DMS 273 (cell line): ENCODE results near the gene OR2AJ1.

ENCODE experiments used
- DNase-seq: peaks from one replicate; lab custom pipeline; 2025; ENCODE audit not compliant: unreplicated experiment; lab: John Stamatoyannopoulos, UW

Gene OR2AJ1, protein sequence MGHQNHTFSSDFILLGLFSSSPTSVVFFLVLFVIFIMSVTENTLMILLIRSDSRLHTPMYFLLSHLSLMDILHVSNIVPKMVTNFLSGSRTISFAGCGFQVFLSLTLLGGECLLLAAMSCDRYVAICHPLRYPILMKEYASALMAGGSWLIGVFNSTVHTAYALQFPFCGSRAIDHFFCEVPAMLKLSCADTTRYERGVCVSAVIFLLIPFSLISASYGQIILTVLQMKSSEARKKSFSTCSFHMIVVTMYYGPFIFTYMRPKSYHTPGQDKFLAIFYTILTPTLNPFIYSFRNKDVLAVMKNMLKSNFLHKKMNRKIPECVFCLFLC

DNA sequence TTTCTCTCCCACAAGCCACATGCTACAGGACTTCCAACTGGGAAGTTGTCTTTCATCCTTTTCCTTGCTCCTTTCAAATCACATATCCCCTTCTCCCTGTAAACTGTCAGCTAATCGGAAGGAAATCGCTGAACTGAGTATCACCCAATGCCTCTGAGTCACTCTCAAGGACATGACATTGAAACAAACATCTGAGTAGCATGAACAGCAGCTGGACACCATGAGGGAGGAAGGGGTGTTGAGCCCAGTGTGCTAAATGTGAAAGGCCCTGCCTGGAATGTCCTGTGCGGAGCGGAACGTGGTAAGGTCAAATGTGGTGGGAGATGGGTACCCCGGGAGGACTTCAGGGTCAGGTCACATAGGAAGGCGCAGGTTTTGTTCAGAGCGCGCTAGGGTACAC lies at the start of gene OR2AJ1:
Gene OR2AJ1 (plus strand): TSS at position 22 of the 400 bp plus-strand sequence. CDS start 8,880 bp downstream, outside the sequence.
- DNase-seq = no peak

DNA sequence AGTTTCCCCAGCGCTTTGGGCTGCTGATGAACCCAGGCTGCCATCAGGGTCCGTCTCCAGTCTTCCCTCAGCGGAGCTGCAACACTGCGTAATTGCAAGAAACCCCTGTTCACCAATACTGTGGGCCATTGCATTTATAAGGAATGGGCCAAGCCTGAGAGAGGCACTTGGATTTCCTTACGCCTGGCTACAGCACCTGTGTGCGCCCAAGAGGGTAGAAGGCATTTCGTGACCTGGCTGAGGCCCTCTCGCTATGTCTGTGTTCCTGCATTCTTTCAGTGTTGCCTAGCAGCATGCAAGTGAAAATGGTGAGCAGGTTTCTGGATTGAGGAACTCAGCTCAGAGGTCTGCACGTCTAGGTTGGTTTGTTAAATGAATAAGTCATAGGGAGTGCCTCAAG lies 41.3 kb upstream of the OR2AJ1 start:
- DNase-seq = no peak

DNA sequence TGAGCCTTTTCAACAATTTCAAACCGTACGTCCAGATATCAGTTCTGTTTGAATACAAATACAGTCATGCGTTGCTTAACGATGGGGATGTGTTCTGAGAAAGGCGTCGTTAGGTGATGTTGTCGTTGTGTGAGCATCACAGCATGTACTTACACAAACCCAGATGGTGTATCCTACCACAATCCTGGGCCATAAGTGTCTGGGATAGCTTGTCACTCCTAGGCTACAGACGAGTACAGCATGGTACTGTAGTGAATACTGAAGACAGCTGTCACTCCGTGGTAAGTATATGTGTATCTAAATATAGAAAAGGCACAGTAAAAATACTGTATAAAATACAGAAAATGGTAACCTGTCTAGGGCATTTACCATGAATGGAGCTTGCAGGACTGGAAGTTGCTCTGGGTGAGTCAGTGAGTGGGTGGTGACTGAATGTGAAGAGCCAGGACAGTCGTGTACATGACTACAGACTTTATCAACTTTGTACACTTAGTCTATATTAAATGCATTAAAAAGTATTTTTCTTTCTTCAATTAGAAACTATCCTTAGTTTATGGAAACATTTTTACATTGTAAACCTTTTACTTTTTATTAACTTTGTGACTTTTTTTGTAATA lies 39.8 kb upstream of the OR2AJ1 start:
- DNase-seq = no peak

DNA sequence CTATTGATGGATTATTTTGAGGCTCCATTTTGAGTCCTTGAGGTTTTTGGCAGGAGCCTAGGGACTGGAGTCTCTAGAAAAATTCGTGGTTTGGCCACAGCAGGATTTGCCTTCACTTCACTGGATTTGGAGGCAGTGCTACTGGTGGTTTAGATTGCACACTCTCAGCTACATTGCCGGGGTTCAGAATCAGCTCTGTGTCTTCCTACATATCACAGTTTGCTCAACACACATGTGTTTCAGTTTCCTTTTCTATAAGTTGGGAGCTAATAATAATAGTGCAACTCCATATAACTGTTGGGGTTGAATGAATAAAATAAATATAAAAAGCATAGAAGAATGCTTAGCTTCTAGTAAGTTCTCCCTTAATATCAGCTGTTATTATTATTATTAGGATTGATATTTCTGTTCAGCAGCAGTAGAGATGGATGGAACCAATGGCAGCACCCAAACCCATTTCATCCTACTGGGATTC lies 29.5 kb upstream of the OR2AJ1 start, which contains the start of gene OR2W3:
Gene OR2W3 (plus strand): TSS at position 425 of the 475 bp plus-strand sequence. CDS start 0 bp downstream, at position 425.
- DNase-seq = no peak

DNA sequence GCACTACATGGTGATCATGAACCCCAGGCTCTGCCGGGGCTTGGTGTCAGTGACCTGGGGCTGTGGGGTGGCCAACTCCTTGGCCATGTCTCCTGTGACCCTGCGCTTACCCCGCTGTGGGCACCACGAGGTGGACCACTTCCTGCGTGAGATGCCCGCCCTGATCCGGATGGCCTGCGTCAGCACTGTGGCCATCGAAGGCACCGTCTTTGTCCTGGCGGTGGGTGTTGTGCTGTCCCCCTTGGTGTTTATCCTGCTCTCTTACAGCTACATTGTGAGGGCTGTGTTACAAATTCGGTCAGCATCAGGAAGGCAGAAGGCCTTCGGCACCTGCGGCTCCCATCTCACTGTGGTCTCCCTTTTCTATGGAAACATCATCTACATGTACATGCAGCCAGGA lies 28.7 kb upstream of the OR2AJ1 start:
- no peak for DNase-seq

DNA sequence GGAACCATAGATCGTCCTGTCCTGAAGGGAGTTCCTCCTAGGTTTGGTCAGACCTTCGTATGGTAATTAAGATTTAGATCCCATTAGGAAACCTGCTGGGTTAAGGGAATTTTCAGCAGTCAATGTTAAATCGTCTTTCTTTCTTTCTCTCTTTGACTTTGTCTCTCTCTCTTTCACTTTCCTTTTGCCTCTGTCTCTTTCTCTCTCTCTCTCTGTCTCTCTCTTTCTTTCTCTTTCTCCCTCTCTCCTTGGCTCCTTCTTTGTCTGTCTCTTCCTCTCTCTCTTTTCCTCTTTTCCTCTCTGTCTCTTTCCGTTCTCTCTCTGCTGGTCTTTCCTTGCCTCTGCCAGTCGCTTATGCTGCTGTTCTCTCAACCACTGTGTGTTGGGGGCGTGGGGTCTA lies 20.6 kb upstream of the OR2AJ1 start:
- no peak for DNase-seq

DNA sequence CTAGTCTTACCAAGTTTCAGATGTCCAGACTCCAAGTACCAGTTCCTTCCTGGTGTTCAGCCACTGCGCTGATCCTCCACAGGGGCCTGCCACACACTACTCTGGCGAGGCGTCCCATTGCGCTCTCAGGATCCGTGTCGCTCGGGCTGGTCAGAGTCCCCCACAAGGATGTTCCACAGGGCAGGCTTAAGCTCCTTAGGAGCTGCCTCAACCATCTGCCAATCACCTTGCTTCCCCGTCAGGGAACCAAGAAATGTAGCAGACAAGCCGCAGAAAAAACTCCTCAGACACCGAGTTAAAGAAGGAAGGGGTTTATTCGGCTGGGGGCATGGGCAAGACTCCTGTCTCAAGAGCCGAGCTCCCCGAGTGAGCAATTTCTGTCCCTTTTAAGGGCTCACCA lies 19.5 kb upstream of the OR2AJ1 start:
- no peak for DNase-seq

DNA sequence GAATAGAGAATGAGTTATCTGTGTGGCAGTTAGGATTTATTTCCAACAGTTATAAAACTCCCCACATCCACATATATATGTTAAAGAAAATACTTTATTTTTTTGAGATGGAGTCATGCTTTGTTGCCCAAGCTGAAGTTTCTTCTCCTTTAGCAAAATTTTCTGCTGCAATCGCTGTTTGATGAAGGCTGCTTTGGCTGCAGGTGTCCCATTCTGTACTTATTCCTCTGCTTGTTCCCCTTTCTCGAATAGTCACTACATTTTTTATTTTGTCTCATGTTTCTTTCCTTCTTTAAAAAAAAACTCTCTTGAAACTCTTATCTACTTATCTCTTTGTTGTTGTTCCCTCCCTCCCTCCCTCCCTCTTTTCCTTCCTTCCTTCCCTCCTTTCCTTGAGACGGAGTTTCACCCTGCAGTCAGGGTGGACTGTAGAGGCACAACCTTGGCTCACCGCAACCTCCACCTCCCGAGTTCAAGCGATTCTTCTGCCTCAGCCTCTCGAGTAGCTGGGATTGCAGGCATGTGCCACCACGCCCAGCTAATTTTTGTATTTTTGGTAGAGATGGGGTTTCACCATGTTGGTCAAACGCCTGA lies 18.7 kb upstream of the OR2AJ1 start:
- no peak for DNase-seq

DNA sequence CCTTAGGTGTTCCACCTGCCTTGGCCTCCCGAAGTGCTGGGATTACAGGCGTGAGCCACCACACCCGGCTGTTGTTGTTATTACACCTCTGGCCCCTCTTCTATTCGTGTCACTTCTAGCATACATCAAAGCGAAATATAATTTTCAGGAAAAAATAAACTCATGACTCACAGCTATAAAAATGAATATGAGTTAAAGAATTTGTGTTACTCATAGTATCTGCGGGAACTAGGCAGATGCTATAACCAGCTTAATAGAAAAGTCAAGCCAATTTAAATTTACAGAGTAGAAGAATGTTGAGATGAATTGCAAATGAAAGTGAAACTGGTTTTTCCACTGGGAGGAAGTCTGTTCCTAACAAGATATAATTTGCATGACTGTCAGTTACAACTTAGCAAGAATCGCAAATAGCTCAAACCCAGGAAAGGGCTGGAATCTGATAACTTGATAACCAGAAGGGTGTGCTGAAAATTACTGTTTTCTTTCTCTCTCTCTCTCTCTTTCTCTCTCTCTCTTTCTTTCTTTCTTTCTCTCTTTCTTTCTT lies 18.1 kb upstream of the OR2AJ1 start:
- DNase-seq = no peak

DNA sequence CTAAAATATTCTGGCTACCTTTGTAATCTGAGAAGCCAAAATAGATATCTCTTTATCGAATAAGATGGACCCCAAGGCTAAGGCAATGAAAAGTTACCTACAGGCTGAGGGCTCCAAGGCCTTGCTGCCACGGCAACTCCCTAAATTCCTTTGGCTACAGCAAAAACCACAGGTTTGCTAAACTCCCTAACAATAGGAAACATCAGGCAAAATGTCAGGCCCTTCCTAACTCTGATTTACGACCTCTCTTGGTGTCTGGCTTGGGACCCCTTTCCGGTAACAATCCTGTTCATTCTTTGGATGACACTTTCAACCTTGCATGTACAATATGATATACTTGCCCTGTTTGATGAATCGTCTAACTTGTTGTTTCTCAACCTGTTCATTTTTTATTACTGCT lies 15.9 kb upstream of the OR2AJ1 start:
- DNase-seq = no peak

DNA sequence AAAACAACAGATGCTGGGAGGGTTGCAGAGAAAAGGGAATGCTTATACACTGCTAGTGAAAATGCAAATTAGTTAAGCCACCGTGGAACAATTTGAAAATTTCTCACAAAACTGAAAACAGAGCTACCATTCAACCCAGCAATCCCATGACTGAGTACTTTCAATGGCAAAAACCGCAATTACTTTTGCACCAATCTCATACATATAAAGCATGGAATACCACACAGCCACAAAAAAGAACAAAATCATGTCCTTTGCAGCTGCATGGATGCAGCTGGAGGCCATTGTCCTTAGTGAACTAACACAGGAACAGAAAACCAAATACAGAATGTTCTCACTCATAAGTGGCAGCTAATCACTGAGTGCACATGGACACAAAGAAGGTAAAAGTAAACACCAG lies 10.9 kb upstream of the OR2AJ1 start:
- no peak for DNase-seq

DNA sequence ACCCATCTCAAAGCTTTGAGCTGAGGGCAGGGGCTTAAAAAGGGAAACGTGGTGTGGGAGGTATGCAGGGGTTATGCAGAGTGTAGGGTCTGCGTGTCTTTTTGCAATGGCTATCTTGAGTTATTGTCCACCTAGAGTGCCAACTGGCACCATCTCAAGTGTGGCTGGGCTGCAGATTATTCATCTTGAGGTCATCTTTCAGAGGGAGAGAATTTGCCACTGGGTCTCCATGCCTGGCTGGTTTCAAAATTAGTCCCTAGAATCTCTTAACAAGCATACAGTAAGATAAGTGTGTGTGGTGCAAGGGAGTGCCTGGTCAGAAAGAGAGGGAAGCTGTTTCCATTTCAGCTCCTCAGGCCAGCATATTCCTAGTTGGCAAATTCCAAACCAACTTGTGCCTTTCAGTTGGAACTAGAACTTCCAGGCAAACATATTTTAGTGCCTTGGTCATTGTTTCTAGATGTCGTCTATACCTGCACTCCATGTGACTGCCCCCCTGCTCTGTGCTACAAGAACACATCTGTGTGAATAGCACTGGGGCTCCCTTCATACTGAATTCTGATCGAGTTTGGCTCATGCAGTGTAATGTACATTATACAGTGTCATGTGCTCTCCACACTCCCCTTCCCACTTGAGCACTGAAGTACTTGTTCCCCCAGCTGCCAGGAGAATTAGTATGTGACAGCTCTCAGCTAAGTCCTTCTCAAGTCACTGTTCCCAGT lies 9.6 kb upstream of the OR2AJ1 start:
- DNase-seq = no peak

DNA sequence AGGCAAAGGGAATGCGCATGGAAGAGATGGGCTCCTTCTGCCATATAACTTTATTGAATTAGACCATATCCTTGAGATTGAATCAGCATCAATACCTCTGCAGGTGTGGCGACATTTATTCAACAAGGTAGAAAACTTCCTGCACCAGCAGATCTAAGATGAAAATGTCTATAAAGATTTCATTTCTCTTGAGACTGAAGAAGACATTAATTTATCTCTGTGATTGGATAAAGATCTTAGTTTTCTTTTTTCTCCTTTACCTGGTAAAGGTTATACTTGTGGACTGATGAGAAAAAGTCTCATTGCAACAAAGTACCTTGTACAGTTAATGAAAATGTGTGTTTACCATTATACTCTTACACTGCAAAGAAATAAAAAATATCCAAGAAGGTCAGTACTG lies 4.7 kb upstream of the OR2AJ1 start, which contains the start of gene OR2T8:
Gene OR2T8 (plus strand): TSS at position 301 of the 400 bp plus-strand sequence. CDS start 766 bp downstream, outside the sequence.
- DNase-seq = no peak

DNA sequence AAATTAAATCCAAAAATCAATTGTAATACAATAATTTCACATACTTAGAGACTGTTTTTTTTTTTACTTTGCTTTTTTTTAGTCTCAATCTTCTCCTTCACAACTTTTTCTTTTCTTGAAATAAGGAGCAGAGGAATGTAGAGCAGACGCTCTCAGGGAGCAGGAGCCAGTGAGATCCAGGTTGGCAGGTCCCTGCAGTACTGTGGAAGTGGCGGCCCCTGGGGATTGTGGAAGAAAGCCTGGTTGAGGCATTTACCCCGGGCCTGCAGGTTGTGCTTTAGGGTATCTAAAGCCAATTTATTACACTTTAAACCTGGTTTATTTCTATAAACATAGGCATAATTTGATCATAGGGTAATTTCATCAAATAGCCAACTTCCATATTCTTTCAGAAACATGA lies 748 bp upstream of the OR2AJ1 start:
- DNase-seq = no peak

DNA sequence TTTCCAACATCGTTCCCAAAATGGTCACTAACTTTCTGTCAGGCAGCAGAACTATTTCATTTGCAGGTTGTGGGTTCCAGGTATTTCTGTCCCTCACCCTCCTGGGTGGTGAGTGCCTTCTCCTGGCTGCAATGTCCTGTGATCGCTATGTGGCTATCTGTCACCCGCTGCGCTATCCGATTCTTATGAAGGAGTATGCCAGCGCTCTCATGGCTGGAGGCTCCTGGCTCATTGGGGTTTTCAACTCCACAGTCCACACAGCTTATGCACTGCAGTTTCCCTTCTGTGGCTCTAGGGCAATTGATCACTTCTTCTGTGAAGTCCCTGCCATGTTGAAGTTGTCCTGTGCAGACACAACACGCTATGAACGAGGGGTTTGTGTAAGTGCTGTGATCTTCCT lies 9.3 kb downstream of the OR2AJ1 start:
- no peak for DNase-seq

DNA sequence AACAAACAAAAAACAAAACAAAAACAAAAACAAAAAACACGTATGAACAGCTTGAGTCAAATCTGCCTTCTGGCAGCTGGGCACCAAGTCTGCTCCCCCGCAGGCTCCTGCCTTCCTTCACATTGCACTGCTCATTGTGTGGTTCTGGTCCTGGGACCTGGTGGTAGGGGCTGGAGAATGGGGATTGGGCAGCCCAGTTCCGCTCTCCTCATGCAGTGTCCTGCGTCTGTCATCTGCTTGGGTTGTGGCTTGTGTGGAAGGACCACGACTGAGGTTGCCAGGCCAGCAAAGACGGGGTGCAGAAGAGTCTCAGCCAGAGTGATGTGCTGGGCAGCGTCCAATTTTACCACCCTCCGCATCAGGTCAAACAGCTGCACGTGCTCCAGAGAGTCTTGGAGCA lies 11.1 kb downstream of the OR2AJ1 start:
- no peak for DNase-seq

DNA sequence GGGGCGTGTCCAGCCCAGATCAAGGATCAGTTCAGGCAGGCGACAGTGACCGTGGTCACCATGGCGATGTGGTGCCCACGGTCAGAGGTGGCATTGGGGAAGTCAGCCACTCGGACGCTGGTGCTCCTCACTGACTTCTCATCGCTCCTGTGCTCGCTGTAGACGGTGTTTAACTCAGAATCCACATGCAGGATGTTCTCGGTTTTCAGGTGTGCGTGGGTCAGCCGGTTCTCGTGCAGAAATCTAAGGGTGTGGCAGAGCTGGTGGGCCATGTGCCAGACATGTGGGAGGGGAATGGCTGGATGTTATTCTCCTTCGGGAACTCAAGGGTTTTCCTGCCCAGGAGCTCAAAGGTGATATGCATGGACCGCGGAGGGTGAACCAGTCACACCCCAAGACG lies 11.7 kb downstream of the OR2AJ1 start:
- DNase-seq = no peak

DNA sequence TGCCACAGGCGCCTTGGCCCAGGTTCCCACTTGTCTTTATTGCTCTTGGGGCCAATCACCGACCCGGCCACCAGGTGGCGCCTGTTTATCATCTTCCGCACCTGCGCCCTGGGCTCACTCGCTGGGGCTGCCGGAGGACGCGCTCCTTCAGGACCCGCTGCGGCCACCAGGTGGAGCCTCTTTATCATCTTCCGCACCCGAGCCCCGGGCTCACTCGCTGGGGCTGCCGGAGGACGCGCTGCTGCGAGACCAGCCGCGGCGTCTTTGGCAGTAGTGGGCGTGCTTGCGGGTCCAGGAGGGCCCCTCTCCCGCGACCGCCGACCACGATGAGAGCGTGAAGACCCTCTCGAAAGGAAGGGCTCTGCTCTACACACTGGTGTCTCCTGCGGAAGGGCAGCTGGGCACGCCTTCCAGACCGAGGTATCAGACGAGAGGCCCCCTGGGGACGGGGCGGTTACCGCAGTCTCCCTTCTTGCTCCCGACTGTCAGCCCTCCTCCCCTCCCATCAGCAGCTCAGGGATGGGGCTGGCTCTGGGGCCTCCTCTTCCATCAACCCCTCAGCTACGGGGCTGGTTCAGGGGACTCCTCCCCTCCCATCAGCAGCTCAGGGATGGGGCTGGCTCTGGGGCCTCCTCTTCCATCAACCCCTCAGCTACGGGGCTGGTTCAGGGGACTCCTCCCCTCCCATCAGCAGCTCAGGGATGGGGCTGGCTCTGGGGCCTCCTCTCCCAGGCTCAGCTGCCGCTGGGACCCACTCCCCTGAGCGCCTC lies 12.5 kb downstream of the OR2AJ1 start:
- peak; percentile 89 for DNase-seq

DNA sequence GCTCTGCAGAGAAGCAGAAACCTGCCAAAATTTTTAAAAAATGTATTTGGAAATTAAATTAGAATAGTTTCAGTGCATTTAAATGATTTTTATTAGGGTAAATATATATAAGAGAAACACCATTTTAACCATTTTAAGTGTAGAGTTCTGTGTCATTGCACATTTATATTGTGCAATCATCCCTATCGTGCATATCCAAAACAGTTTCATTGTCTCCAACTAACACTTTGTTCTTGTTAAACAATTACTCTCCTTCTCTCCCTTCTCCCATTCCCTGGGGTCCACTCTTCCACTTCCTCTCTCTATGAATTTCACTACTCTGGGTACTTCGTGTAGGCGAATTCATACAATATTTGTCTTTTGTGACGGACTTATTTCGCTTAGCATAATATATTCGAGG lies 17.9 kb downstream of the OR2AJ1 start:
- DNase-seq = no peak

DNA sequence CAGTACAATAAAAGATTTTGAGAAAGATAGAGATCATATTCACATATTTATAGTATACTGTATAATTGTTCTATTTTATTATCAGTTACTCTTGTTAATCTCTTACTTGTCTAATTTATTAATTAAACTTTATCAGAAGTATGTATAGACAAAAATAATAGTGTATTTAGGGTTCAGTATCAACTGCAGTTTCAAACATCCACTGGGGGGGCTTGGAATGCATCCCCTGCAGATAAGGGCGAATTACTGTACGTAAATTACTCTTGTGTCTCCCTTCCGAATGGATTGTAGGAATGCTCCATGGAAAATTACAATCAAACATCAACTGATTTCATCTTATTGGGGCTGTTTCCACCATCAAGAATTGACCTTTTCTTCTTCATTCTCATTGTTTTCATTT lies 23.9 kb downstream of the OR2AJ1 start, which contains the start of gene OR2L8:
Gene OR2L8 (plus strand): TSS at position 301 of the 400 bp plus-strand sequence. CDS start 0 bp downstream, at position 301.
- no peak for DNase-seq
